GM12878 (cell line): ENCODE data around the gene BTG2.

ENCODE experiments used
- TCF12 ChIP-seq: IDR thresholded peaks from 2 replicates; pipeline ENCODE4 v1.6.1; 2011; ENCODE audit warnings: low read depth, mild to moderate bottlenecking, low read length
- ZNF217 ChIP-seq: fragments of 450-650 bp; IDR thresholded peaks from 2 replicates; pipeline ENCODE4 v1.6.1; 2017; ENCODE audit warnings: antibody characterized with exemption, mild to moderate bottlenecking

DNA sequence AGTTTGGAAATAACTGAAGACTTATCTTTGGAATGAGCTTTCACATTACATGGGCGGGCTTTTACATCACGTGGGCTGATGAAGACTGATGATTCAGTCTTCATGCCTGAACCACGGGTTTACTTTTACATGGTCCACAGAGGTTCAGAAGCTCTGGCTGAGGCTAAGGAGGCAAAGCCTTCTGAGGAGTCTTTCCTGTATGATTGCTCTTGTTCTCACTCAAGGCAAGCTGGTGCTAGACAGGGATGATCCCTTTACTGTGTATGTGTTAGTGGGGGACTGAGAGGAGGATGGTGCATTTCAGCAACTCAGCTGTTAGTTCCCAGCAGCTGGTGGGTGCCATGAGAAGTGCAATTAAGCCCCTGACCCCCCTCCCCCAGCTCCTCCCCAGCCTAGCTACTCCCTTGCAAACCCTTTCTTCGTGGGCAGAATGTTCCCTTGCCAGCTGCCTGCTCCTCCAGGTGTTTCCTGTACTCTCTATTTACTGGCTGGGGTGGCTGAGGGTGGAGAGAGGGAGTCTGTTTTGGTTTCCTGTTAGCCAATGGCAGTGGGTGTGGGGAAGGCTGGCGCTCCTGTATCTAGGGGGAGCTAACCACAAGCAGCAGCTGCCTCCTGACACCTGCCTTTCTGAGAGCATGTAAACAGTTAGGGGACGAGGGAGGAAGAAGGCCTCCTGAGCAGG lies 15.4 kb downstream of the BTG2 start:
- peak; percentile 98 for TF ChIP-seq TCF12
- TF ChIP-seq ZNF217 = 0 out of 2 replicates have a peak, but pooled peaks have one; percentile 31
